H9 (cell line): Measurements from ENCODE around the gene SEBOX. TPM values are rescaled to one million over a fixed set of nuclear protein-coding genes. Genes with fewer than 3 reads are reported as not detected.

Experiments
- DNase-seq: peaks from one replicate; pipeline ENCODE4 v3.0.0-alpha.2; 2017
- H2AFZ ChIP-seq: one replicate; pipeline ENCODE4 v1.6.1; 2013; ENCODE audit warnings: mild to moderate bottlenecking, low read length, control low read depth, moderate library complexity
- H2AK5ac ChIP-seq: 2 replicates; pipeline ENCODE4 v1.6.1; 2013; ENCODE audit warnings: low read length, control low read depth, mixed read lengths; ENCODE audit not compliant: insufficient read length
- H2BK120ac ChIP-seq: one replicate; pipeline ENCODE4 v1.6.1; 2013; ENCODE audit warnings: low read depth, mild to moderate bottlenecking, low read length, control low read depth, inconsistent platforms; ENCODE audit not compliant: poor library complexity, severe bottlenecking
- H2BK12ac ChIP-seq: 2 replicates; pipeline ENCODE4 v1.6.1; 2013; ENCODE audit warnings: low read length, control low read depth, mixed read lengths, low read depth; ENCODE audit not compliant: insufficient read length
- H2BK15ac ChIP-seq: 2 replicates; pipeline ENCODE4 v1.6.1; 2013; ENCODE audit warnings: low read depth, low read length, control low read depth
- H2BK20ac ChIP-seq: one replicate; pipeline ENCODE4 v1.6.1; 2013; ENCODE audit warnings: low read depth, mild to moderate bottlenecking, low read length, control low read depth, inconsistent platforms; ENCODE audit not compliant: poor library complexity, severe bottlenecking
- H2BK5ac ChIP-seq: 2 replicates; pipeline ENCODE4 v1.6.1; 2013; ENCODE audit warnings: low read length, control low read depth, mixed read lengths; ENCODE audit not compliant: insufficient read length
- H3K14ac ChIP-seq: 2 replicates; pipeline ENCODE4 v1.6.1; 2013; ENCODE audit warnings: low read length, control low read depth; ENCODE audit not compliant: insufficient read depth
- H3K18ac ChIP-seq: 2 replicates; pipeline ENCODE4 v1.6.1; 2013; ENCODE audit warnings: low read depth, mild to moderate bottlenecking, mixed read lengths, low read length, control low read depth; ENCODE audit not compliant: insufficient read length
- H3K23ac ChIP-seq: 2 replicates; pipeline ENCODE4 v1.6.1; 2013; ENCODE audit warnings: low read length, control low read depth, mixed read lengths, low read depth; ENCODE audit not compliant: insufficient read length
- H3K23me2 ChIP-seq: 2 replicates; pipeline ENCODE4 v1.6.1; 2013; ENCODE audit warnings: low read depth, mild to moderate bottlenecking, mixed read lengths, low read length, control low read depth; ENCODE audit not compliant: insufficient read length, poor library complexity, severe bottlenecking
- H3K27ac ChIP-seq: 2 replicates; pipeline ENCODE4 v1.5.1; 2013; ENCODE audit warnings: low read length, control low read depth, mixed read lengths, low read depth; ENCODE audit not compliant: insufficient read length
- H3K27me3 ChIP-seq: 2 replicates; pipeline ENCODE4 v1.6.1; 2013; ENCODE audit warnings: low read length, control low read depth, inconsistent platforms; ENCODE audit not compliant: insufficient read depth
- H3K4ac ChIP-seq: 2 replicates; pipeline ENCODE4 v1.6.1; 2013; ENCODE audit warnings: low read depth, mild to moderate bottlenecking, control low read depth, inconsistent platforms, low read length, moderate library complexity
- H3K4me1 ChIP-seq: 2 replicates; pipeline ENCODE4 v1.6.1; 2013; ENCODE audit warnings: low read length, control low read depth, inconsistent platforms; ENCODE audit not compliant: insufficient read depth
- H3K4me2 ChIP-seq: 2 replicates; pipeline ENCODE4 v1.6.1; 2013; ENCODE audit warnings: low read length, control low read depth, mixed read lengths; ENCODE audit not compliant: insufficient read length, insufficient read depth
- H3K56ac ChIP-seq: 2 replicates; pipeline ENCODE4 v1.6.1; 2013; ENCODE audit warnings: low read depth, mild to moderate bottlenecking, mixed read lengths, low read length, control low read depth; ENCODE audit not compliant: insufficient read length
- H3K79me1 ChIP-seq: 2 replicates; pipeline ENCODE4 v1.6.1; 2013; ENCODE audit warnings: low read depth, mild to moderate bottlenecking, moderate library complexity, low read length, control low read depth, inconsistent platforms; ENCODE audit not compliant: insufficient read depth, poor library complexity, severe bottlenecking
- H3K79me2 ChIP-seq: 2 replicates; pipeline ENCODE4 v1.6.1; 2013; ENCODE audit warnings: low read length, control low read depth, inconsistent platforms; ENCODE audit not compliant: insufficient read depth
- H3K9ac ChIP-seq: 2 replicates; pipeline ENCODE4 v1.6.1; 2013; ENCODE audit warnings: low read length, control low read depth, mixed read lengths; ENCODE audit not compliant: insufficient read length; ENCODE audit errors: extremely low read depth
- H3K9me3 ChIP-seq: one replicate; pipeline ENCODE4 v1.6.1; 2013; ENCODE audit warnings: low read depth, low read length, inconsistent platforms; ENCODE audit not compliant: control insufficient read depth
- H3T11ph ChIP-seq: one replicate; pipeline ENCODE4 v1.6.1; 2013; ENCODE audit warnings: mild to moderate bottlenecking, low read length, control low read depth, inconsistent platforms
- H4K20me1 ChIP-seq: one replicate; pipeline ENCODE4 v1.6.1; 2013; ENCODE audit not compliant: control insufficient read depth, insufficient read length, insufficient read depth
- H4K5ac ChIP-seq: 2 replicates; pipeline ENCODE4 v1.6.1; 2013; ENCODE audit warnings: low read depth, mild to moderate bottlenecking, mixed read lengths, low read length, control low read depth; ENCODE audit not compliant: insufficient read length
- H4K8ac ChIP-seq: replicated peaks from 2 replicates; pipeline ENCODE4 v1.6.1; 2013; ENCODE audit warnings: low read length, control low read depth, mixed read lengths, low read depth; ENCODE audit not compliant: insufficient read length
- H4K91ac ChIP-seq: 2 replicates; pipeline ENCODE4 v1.6.1; 2013; ENCODE audit warnings: low read depth, mild to moderate bottlenecking, moderate library complexity, mixed read lengths, low read length, control low read depth; ENCODE audit not compliant: insufficient read length
- H3K27ac Mint-ChIP-seq, 3 experiments: 2 replicates in 2 of 3; 3 replicates in 1 of 3; pipeline ENCODE4 v1.8.0; 2020 to 2021; ENCODE audit warnings: mixed read lengths in 3 of 3, mild to moderate bottlenecking in 1 of 3, moderate library complexity in 1 of 3
- H3K27me3 Mint-ChIP-seq: 2 replicates; pipeline ENCODE4 v1.8.0; 2021; ENCODE audit warnings: low read depth, mild to moderate bottlenecking, moderate library complexity, mixed read lengths
- H3K36me3 Mint-ChIP-seq, 3 experiments: 2 replicates in 2 of 3; 3 replicates in 1 of 3; pipeline ENCODE4 v1.8.0; 2020 to 2021; ENCODE audit warnings: low read depth in 3 of 3, mixed read lengths in 3 of 3; ENCODE audit not compliant: insufficient read depth in 1 of 3
- H3K4me1 Mint-ChIP-seq, 2 experiments: 2 replicates each; pipeline ENCODE4 v1.8.0; 2020; ENCODE audit warnings: mixed read lengths in 2 of 2
- H3K4me3 Mint-ChIP-seq, 2 experiments: 2 replicates in 1 of 2; 3 replicates in 1 of 2; pipeline ENCODE4 v1.8.0; 2020 to 2021; ENCODE audit warnings: mild to moderate bottlenecking in 2 of 2, mixed read lengths in 2 of 2, moderate library complexity in 1 of 2
- H3K9me3 Mint-ChIP-seq, 2 experiments: 2 replicates in 1 of 2; 3 replicates in 1 of 2; pipeline ENCODE4 v1.8.0; 2020; ENCODE audit warnings: mild to moderate bottlenecking in 2 of 2, mixed read lengths in 2 of 2, moderate library complexity in 1 of 2
- WGBS: extraction: QIAGEN DNeasy Blood & Tissue Kit; methylation state at CpG from one replicate; pipeline ENCODE4 v1.1.7; 2013; ENCODE audit warnings: missing lambda C conversion rate, low lambda C conversion rate, mixed read lengths; ENCODE audit not compliant: insufficient read length; ENCODE audit errors: extremely low coverage; 5-methylcytosine and 5-hydroxymethylcytosine counted together
- total RNA-seq: library from RNA; stranded (reverse); gene quantifications from 2 replicates; pipeline ENCODE4 v1.2.1, GENCODE V29; 2021
- TF ChIP-seq, protein P1 (sequence below): fragments of 200-600 bp; sonication (generic); conservative IDR thresholded peaks from 3 replicates; pipeline ENCODE4 v1.8.0; 2021; ENCODE audit warnings: antibody characterized with exemption, mild to moderate bottlenecking

SEBOX gene
- total RNA-seq, 1 experiment from 2014 or later, result not detected

DNA sequence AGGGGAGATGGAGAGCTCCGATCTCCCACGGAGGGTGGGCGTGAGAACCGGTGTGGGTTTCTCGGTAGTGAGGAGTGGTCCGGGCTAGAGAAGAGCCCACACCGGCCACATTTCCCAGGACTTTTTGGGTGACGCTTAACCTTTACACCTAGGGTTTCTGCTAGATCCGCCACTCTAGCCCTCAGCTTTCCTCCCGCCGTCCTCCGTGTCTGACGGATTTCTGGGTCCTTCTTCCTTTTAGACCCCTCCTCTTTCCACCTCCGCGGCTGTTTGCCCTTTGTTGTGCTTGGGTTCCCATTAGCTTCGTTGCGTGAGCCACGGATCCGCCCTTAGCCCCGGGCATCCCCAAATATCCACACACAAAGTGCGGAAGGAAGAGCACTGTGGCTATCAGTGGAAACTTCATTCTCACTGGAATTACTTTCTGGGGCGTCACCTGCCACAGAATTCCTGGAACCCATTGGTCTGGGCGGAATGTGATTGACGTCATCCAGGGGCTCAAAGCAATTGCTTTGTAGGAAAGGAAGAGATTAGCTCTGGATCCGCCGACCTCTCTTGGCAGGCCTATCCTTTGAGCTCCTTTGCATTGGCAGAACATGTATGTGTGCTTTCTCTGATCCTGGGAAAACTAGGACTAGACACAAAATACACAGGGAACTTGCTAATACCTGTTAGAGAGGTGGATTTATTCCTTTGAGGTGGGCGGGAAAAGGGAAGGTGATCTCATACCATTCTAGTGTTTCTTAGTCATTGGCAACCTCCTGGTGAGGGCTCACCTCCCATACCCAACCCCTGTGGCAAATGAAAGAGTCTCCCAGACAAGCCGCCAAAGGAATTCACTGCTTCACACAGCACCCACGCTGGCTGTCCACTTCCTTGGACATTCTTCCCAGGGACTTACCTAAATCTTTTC lies 28.8 kb downstream of the SEBOX start:
- Histone ChIP-seq H2BK20ac (no peak overlapping the region), H3K18ac (peak overlapping the region; percentile 87), H2BK15ac (no peak overlapping the region), H3K4me2 (peak overlapping the region; percentile 77), H3K56ac (no peak overlapping the region), H4K20me1 (no peaks in the 10 kb centered on the region), H3K79me1 (no peaks in the 10 kb centered on the region), H3K4ac (no peak overlapping the region), H2BK5ac (no peak overlapping the region), H3K27ac (no peak overlapping the region), H3K79me2 (no peaks in the 10 kb centered on the region; the same call in 1 of the 2 replicates), H2BK12ac (no peak overlapping the region), H4K91ac (no peak overlapping the region), H4K5ac (no peak overlapping the region), H3T11ph (no peak overlapping the region), H2AK5ac (no peak overlapping the region), H4K8ac (no peak overlapping the region), H2AFZ (no peak overlapping the region), H3K23me2 (peaks cover 13% of the 10 kb centered on the region), H3K23ac (no peak overlapping the region), H3K9me3 (no peaks in the 10 kb centered on the region), H3K9ac (peak overlapping the region; percentile 79), H3K14ac (peak overlapping the region; percentile 86), H3K4me1 (peaks cover 9% of the 10 kb centered on the region; the same call in 1 of the 2 replicates), H3K27me3 (no peaks in the 10 kb centered on the region), H2BK120ac (no peak overlapping the region)
- Mint-ChIP-seq H3K27ac (peak overlapping the region; percentile 92 to 99 (median 98)), H3K4me3 (peak overlapping the region; percentile 97 to 99), H3K4me1 (peaks cover 19 to 23% of the 10 kb centered on the region in 2 experiments), H3K9me3 (no peaks in the 10 kb centered on the region; a peak in 1 of 5 replicates), H3K36me3 (peaks cover under 1 to 17% (median 12%) of the 10 kb centered on the region in 3 experiments; a peak in 5 of 7 replicates), H3K27me3 (no peaks in the 10 kb centered on the region)
- TF ChIP-seq, protein P1, sequence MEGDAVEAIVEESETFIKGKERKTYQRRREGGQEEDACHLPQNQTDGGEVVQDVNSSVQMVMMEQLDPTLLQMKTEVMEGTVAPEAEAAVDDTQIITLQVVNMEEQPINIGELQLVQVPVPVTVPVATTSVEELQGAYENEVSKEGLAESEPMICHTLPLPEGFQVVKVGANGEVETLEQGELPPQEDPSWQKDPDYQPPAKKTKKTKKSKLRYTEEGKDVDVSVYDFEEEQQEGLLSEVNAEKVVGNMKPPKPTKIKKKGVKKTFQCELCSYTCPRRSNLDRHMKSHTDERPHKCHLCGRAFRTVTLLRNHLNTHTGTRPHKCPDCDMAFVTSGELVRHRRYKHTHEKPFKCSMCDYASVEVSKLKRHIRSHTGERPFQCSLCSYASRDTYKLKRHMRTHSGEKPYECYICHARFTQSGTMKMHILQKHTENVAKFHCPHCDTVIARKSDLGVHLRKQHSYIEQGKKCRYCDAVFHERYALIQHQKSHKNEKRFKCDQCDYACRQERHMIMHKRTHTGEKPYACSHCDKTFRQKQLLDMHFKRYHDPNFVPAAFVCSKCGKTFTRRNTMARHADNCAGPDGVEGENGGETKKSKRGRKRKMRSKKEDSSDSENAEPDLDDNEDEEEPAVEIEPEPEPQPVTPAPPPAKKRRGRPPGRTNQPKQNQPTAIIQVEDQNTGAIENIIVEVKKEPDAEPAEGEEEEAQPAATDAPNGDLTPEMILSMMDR, result no peak
- WGBS, result no CpG with 5 or more reads among the region's 29 CpGs
- peak; percentile 90 for DNase-seq
